ENCODE measurements around the gene IFRD2. TPM values are rescaled to one million over a fixed set of nuclear protein-coding genes. Genes with fewer than 3 reads are reported as not detected.

IFRD2 gene
- total and polyA plus RNA-seq, 10 donors: 40.2 to 76.7 (median 56.3) TPM

GRCh38 chr3:50331364-50331907, 39.2 kb upstream of the IFRD2 start:
- peaks cover 48 to 98% (median 65%) of the 10 kb centered on the region in 6 donors for H3K4me1 ChIP-seq
- H3K9me3 ChIP-seq: no peaks in the 10 kb centered on the region
- no peaks in the 10 kb centered on the region for H3K27me3 ChIP-seq (replicated peaks in 1 of 7)
- H3K36me3 ChIP-seq: peaks cover 0 to 73% (median 39%) of the 10 kb centered on the region in 6 donors
- WGBS, 5 donors: 92 to 97% (median 95%) methylated on average over 15 to 19 of the region's 19 CpGs
- no peak overlapping the region for H3K4me3 ChIP-seq
- peak in 2 of 3 donors; percentile 46 to 67 for TF ChIP-seq POLR2AphosphoS5 (IDR thresholded peaks at IDR 0.05)
- TF ChIP-seq POLR2A (IDR thresholded peaks at IDR 0.05): no peak
- intact Hi-C loops (cut with DNase I; ENCODE audit: low total_unique reads): no loop called here
- H3K27ac ChIP-seq: peak overlapping the region in 1 of 8 donors; percentile 99
- DNase-seq: peak; percentile 64

- intact Hi-C loops (cut with DNase I; ENCODE audit: low total_unique reads): no loop called here
- Histone ChIP-seq H3K27ac (peak overlapping the region in 1 of 8 donors; percentile 21), H3K4me1 (peaks cover 38 to 98% (median 65%) of the 10 kb centered on the region in 6 donors), H3K27me3 (replicated peaks in 1 of 7) (no peaks in the 10 kb centered on the region), H3K9me3 (no peaks in the 10 kb centered on the region), H3K4me3 (no peak overlapping the region), H3K36me3 (peaks cover 0 to 78% (median 49%) of the 10 kb centered on the region in 6 donors)
- 93 to 100% (median 95%) methylated on average over 4 to 10 of the region's 10 CpGs for WGBS, 5 donors
- peak; percentile 69 for DNase-seq
- TF ChIP-seq POLR2AphosphoS5 (IDR thresholded peaks at IDR 0.05) (peak in 2 of 3 donors; percentile 43 to 61), CTCF (IDR thresholded peaks at IDR 0.05 in 8 of 11, conservative IDR thresholded peaks at IDR 0.05 in 3 of 11) (no peak)
Measured at GRCh38 chr3:50330330-50330729, 38.1 kb upstream of the IFRD2 start.

- peaks cover 34 to 98% (median 65%) of the 10 kb centered on the region in 6 donors for H3K4me1 ChIP-seq
- intact Hi-C loops (cut with DNase I; ENCODE audit: low total_unique reads): loop anchor here (10.0 kb wide), 1 partner anchor 93 kb away; the partner anchor contains the start of gene GNAI2
- 3 to 8% (median 3%) methylated on average over 12 to 55 of the region's 55 CpGs for WGBS, 5 donors
- peak within 1 kb of the TSS; percentile 74 to 100 (median 97) for H3K4me3 ChIP-seq
- peak; percentile 98 for DNase-seq
- H3K27ac ChIP-seq: peak within 1 kb of the TSS; percentile 74 to 93 (median 86)
- no peaks in the 10 kb centered on the region for H3K27me3 ChIP-seq (replicated peaks in 1 of 7)
- H3K36me3 ChIP-seq: peaks cover 0 to 68% (median 50%) of the 10 kb centered on the region in 6 donors
- H3K9me3 ChIP-seq: no peaks in the 10 kb centered on the region
- TF ChIP-seq POLR2AphosphoS5 (IDR thresholded peaks at IDR 0.05) (peak; percentile 94 to 98 (median 96)), POLR2A (IDR thresholded peaks at IDR 0.05) (no peak), CTCF (IDR thresholded peaks at IDR 0.05 in 8 of 11, conservative IDR thresholded peaks at IDR 0.05 in 3 of 11) (peak in 4 of 11 experiments; percentile 15 to 22 (median 20))
Measured at GRCh38 chr3:50327943-50328691, 35.9 kb upstream of the IFRD2 start, which contains the start of gene TUSC2. TUSC2 (minus strand) TSS chr3:50328223; CDS start chr3:50328099, 124 bp downstream.

DNA sequence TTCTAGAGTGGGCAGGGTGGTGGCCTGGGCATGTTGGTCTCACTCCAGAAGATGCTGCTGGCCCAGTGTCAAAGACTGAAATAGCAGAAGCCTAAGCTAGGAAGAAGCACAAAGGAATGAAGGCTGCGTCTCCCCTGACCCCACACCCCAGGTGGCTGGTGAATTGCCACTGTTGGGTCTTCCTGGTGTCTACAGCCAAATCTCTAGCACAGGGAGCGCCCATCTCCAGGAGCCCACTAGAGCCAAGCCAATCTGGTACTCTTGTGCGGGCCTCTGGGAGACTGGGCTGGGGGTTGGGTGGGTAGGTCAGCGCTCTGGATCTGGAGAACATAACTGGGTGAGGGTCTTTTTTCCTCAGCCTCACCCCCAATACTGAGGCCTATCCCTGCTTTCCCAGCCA, 34.9 kb upstream of the IFRD2 start:
- peak overlapping the region in 4 of 8 donors; percentile 85 to 93 (median 90) for H3K27ac ChIP-seq
- H3K4me1 ChIP-seq: peaks cover 36 to 98% (median 67%) of the 10 kb centered on the region in 6 donors
- no peaks in the 10 kb centered on the region for H3K9me3 ChIP-seq
- intact Hi-C loops (cut with DNase I; ENCODE audit: low total_unique reads): loop anchor here (10.0 kb wide), 1 partner anchor 92 kb away; the partner anchor contains the start of gene GNAI2
- H3K27me3 ChIP-seq (replicated peaks in 1 of 7): no peaks in the 10 kb centered on the region
- peak overlapping the region; percentile 74 to 100 (median 97) for H3K4me3 ChIP-seq
- WGBS, 5 donors: 50 to 88% (median 74%) methylated on average over 2 to 4 of the region's 4 CpGs
- peak; percentile 66 for DNase-seq
- TF ChIP-seq POLR2AphosphoS5 (IDR thresholded peaks at IDR 0.05): no peak
- TF ChIP-seq POLR2A (IDR thresholded peaks at IDR 0.05): no peak
- no peak for TF ChIP-seq CTCF (IDR thresholded peaks at IDR 0.05 in 8 of 11, conservative IDR thresholded peaks at IDR 0.05 in 3 of 11)
- peaks cover 0 to 58% (median 43%) of the 10 kb centered on the region in 6 donors for H3K36me3 ChIP-seq

All from spleen (tissue), 11 donors.